ENCODE results near the gene ERG28.

GRCh38 chr14:75705014-75705413, 44.3 kb upstream of the ERG28 start:
- TF ChIP-seq ZFP30 (CRISPR knock-in tag; IDR thresholded peaks at IDR 0.05) (no peak), ESRRG (CRISPR knock-in tag; IDR thresholded peaks at IDR 0.05) (no peak), CREB5 (CRISPR knock-in tag; IDR thresholded peaks at IDR 0.05; ENCODE audit: low read depth) (no peak)

Measured in SK-N-SH treated with all-trans-retinoic acid at 6 μM for 48 hours (cell line).